Measurements from ENCODE around the gene TENT4A.

DNA sequence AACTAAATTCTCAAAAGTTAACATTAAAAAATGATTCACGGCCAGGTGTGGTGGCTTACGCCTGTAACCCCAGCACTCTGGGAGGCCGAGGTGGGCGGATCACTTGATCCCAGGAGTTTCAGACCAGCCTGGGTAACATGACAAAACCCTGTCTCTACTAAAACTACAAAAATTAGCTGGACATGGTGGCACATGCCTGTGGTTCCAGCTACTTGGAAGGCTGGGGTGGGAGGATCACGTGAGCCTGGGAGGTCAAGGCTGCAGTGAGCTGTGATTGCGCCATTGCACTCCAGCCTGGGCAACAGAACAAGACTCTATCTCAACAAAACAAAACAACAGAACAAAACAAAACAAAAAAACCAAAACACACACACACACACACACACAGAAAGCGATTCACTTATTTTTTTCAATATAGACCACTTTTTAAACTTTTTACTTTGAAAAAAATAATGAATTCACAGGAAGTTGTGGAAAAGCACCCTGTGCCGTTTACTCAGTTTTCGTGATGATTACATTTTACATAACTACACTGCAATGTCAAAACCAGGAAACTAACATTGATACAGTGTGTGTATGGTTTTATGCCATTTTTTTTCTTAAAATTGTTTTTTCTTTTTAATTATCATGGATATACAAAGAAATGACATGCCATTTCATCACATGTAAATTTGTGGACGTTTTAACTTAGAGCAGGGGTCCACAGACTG, 73.7 kb downstream of the TENT4A start:
- TF ChIP-seq, protein P1, sequence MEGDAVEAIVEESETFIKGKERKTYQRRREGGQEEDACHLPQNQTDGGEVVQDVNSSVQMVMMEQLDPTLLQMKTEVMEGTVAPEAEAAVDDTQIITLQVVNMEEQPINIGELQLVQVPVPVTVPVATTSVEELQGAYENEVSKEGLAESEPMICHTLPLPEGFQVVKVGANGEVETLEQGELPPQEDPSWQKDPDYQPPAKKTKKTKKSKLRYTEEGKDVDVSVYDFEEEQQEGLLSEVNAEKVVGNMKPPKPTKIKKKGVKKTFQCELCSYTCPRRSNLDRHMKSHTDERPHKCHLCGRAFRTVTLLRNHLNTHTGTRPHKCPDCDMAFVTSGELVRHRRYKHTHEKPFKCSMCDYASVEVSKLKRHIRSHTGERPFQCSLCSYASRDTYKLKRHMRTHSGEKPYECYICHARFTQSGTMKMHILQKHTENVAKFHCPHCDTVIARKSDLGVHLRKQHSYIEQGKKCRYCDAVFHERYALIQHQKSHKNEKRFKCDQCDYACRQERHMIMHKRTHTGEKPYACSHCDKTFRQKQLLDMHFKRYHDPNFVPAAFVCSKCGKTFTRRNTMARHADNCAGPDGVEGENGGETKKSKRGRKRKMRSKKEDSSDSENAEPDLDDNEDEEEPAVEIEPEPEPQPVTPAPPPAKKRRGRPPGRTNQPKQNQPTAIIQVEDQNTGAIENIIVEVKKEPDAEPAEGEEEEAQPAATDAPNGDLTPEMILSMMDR (conservative IDR thresholded peaks at IDR 0.05; ENCODE audit: low read depth, low read length), result no peak
- peak; percentile 55; the same call in 1 of the 2 replicates for TF ChIP-seq BHLHE40 (IDR thresholded peaks at IDR 0.05; ENCODE audit: low read depth, low read length)
- TF ChIP-seq, protein P2, sequence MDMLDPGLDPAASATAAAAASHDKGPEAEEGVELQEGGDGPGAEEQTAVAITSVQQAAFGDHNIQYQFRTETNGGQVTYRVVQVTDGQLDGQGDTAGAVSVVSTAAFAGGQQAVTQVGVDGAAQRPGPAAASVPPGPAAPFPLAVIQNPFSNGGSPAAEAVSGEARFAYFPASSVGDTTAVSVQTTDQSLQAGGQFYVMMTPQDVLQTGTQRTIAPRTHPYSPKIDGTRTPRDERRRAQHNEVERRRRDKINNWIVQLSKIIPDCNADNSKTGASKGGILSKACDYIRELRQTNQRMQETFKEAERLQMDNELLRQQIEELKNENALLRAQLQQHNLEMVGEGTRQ (IDR thresholded peaks at IDR 0.05; ENCODE audit: low read depth, low read length), result peak; percentile 54
- no peak for TF ChIP-seq RAD21 (IDR thresholded peaks at IDR 0.05; ENCODE audit: low read length)
- no peak for TF ChIP-seq POLR2A (IDR thresholded peaks at IDR 0.05; ENCODE audit: low read depth, low read length)
- TF ChIP-seq RCOR1 (IDR thresholded peaks at IDR 0.05; ENCODE audit: insufficient replicate concordance, low read length), result no peak
- no peak for TF ChIP-seq FOS (IDR thresholded peaks at IDR 0.05; ENCODE audit: low read depth, low read length)
- no peak for TF ChIP-seq MAFK (IDR thresholded peaks at IDR 0.05; ENCODE audit: low read depth, low read length)
- peak; percentile 64 for TF ChIP-seq CEBPB (IDR thresholded peaks at IDR 0.05; ENCODE audit: low read depth, low read length)
- TF ChIP-seq NFE2L2 (IDR thresholded peaks at IDR 0.05; ENCODE audit: low read depth, low read length), result no peak
